ENCODE results near the gene LY6G6F. TPM values are rescaled to one million over a fixed set of nuclear protein-coding genes. Genes with fewer than 3 reads are reported as not detected.
A peak's percentile ranks its signal among the peaks of the same experiment; 100 is the strongest.

LY6G6F gene
- total RNA-seq, 1 experiment from 2014 or later: not detected

- DNase-seq (ENCODE audit: low read depth): no peak
These were observed 15.5 kb downstream of the LY6G6F start for GRCh38 chr6:31722173-31722572.

GRCh38 chr6:31723245-31723979 lies 16.7 kb downstream of the LY6G6F start, which contains the start of gene MPIG6B:
Gene MPIG6B (plus strand): TSS chr6:31723373. CDS start chr6:31723384, 11 bp downstream.
- DNase-seq (ENCODE audit: low read depth): no peak

- DNase-seq (ENCODE audit: low read depth): no peak
These were observed 17.5 kb downstream of the LY6G6F start for GRCh38 chr6:31723980-31724691.

GRCh38 chr6:31725502-31726350 lies 19.1 kb downstream of the LY6G6F start:
- no peak for DNase-seq (ENCODE audit: low read depth)

GRCh38 chr6:31727034-31727716 lies 20.5 kb downstream of the LY6G6F start:
- no peak for DNase-seq (ENCODE audit: low read depth)

- DNase-seq (ENCODE audit: low read depth): no peak
These were observed 21.3 kb downstream of the LY6G6F start for GRCh38 chr6:31727717-31728671.

GRCh38 chr6:31728767-31729514 lies 22.3 kb downstream of the LY6G6F start, which contains the start of gene DDAH2:
Gene DDAH2 (minus strand): TSS chr6:31729299. CDS start chr6:31729161, 138 bp downstream.
- no peak for DNase-seq (ENCODE audit: low read depth)

- peak; percentile 82 for DNase-seq (ENCODE audit: low read depth)
These were observed 22.9 kb downstream of the LY6G6F start for GRCh38 chr6:31729515-31729978.

DNA sequence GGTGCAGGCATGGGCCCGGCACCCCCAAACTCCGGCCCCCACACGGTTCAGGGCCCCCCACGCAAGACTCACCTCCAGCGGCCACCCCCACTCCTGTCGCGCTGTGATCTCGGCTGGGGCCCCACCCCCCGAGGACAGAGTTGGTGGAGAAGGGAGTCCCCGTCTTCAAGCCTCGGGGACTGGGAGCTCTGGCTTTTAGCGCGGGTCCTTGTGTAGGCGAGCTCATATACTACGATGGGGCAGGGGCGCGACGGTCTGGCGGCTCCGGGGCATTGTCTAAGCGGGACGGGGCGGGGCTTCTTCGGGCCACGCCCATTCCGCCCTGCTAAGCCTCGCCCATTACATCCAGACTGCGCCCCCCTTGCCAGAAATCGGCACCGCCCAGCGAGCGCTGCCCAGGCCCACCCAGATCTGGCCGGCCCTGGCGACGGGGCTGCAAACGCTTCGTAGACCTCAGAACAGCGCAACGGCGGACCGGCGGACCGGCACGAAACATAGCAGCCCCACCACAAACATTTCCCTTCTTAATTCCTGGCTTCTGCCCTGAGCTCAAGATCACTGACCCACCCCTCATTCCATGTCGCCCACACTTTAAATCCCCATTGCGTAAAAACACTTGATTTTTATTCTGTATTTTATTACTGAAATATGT lies 23.4 kb downstream of the LY6G6F start:
- peak; percentile 92 for DNase-seq (ENCODE audit: low read depth)

- no peak for DNase-seq (ENCODE audit: low read depth)
These were observed 24.0 kb downstream of the LY6G6F start for GRCh38 chr6:31730631-31731086.

- DNase-seq (ENCODE audit: low read depth): no peak
These were observed 25.4 kb downstream of the LY6G6F start for GRCh38 chr6:31732029-31732428.

DNA sequence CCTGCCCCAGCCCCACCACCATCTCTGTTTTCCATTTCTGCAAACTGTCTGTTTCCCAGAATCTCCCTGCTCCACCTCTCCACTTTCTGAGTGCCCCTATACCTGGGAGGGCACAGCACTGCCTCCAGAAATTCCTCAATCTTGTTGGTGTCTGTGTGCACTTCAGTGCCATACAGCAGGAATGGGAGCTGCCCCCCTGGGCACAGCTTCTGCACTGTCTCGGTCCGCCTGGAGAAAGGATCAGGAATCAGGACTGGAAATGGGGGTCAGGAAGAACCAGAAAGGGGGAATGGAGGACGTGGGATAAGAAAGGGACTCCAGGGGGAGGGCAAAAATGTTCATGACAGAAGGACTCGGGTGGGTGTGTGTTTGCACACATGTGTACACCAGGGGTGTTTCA lies 27.1 kb downstream of the LY6G6F start:
- DNase-seq (ENCODE audit: low read depth): no peak

DNA sequence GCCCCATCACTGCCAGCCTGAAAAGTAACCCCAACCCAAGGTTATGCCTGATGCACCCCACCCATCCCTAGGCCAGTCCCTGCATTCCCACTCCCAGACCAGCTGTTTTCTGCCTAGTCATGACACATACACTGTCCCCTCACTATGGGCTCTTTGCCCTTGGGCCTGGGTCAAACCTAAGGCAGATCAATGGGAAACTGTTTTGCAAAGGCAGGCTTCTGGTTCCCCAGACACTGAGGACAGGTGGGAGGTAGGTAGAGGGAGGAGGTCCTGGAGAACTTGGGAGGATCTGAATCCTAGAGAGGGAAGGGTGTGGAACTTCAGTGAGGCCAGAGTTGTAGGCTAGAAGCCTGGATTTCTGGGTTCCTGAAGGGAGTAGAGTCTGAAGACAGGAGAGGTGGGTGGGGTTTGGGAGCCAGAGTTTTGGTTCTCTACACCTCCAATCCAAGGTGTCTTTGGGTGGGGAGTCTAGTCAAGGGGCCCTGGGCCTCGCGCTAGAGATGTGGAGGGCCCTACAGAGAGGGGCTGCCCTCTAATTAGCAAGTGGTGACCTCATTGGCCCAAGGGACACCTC lies 27.7 kb downstream of the LY6G6F start:
- DNase-seq (ENCODE audit: low read depth): no peak

GRCh38 chr6:31734821-31735406 lies 28.2 kb downstream of the LY6G6F start:
- peak; percentile 88 for DNase-seq (ENCODE audit: low read depth)

DNA sequence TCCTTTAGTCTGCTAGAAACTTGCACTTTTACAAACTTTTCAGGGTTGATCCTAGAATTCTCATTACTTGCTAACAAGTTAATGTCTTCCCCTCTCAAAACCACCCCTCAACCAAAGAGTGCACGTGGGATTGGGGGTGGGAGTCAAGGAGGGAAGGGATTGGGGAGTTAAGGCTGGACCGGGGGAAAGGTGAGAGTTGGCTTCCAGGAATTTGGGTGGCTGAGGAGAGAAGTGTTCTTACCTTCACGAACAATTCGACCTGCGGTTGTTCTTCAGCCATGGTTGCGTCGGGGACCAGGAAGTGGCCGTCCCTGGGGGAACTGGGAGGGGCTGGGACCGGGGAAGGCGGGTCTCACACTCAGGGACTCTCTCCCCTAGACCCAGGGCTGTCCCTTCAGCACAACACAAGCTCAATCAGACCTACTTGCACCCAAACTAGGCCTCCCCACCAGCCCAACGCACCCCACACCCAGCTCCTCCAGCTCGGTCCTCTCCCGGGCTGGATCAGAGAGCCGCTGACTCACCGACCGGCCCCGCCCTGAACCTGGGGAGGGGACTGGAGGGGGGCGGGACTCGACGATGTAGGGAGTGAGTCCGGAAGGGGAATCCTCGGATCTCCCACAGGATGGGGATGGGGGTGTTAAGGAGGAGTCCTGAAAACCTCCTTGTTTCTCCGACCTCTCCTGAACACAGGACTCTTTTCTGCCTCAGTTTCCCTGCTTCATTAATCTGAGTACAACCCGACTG lies 29.5 kb downstream of the LY6G6F start, which contains the start of gene CLIC1:
CLIC1 (minus strand) TSS at position 510 of the 747 bp plus-strand sequence; CDS start at position 280, 230 bp downstream.
- peak; percentile 90 for DNase-seq (ENCODE audit: low read depth)

- no peak for DNase-seq (ENCODE audit: low read depth)
These were observed 30.2 kb downstream of the LY6G6F start for GRCh38 chr6:31736768-31737314.

All from HT1080 (cell line).